Neural crest cell (in vitro differentiated cells): Measurements from ENCODE around the gene NMT2. TPM values are rescaled to one million over a fixed set of nuclear protein-coding genes. Genes with fewer than 3 reads are reported as not detected.

Source experiments
- DNase-seq: peaks from one replicate; pipeline ENCODE4 v3.0.0; 2021; ENCODE audit warnings: low read depth, mixed read lengths, low spot score
- H3K27ac Mint-ChIP-seq: one replicate; pipeline ENCODE4 v1.8.0; 2021; ENCODE audit warnings: mild to moderate bottlenecking, mixed read lengths; ENCODE audit not compliant: unreplicated experiment
- H3K27me3 Mint-ChIP-seq: 2 replicates; pipeline ENCODE4 v1.8.0; 2021; ENCODE audit warnings: low read depth, mild to moderate bottlenecking, mixed read lengths
- H3K36me3 Mint-ChIP-seq: 2 replicates; pipeline ENCODE4 v1.8.0; 2021; ENCODE audit warnings: low read depth, mild to moderate bottlenecking, mixed read lengths
- H3K4me1 Mint-ChIP-seq: 2 replicates; pipeline ENCODE4 v1.8.0; 2021; ENCODE audit warnings: mixed read lengths
- H3K4me3 Mint-ChIP-seq: one replicate; pipeline ENCODE4 v1.8.0; 2021; ENCODE audit warnings: mild to moderate bottlenecking, mixed read lengths
- H3K9me3 Mint-ChIP-seq: 2 replicates; pipeline ENCODE4 v1.8.0; 2021; ENCODE audit warnings: mixed read lengths
- total RNA-seq: library from RNA; stranded (reverse); gene quantifications from 2 replicates; pipeline ENCODE4 v1.2.1, GENCODE V29; 2021
- TF ChIP-seq, protein P1 (sequence below): fragments of 200-600 bp; sonication (generic); conservative IDR thresholded peaks from 2 replicates; pipeline ENCODE4 v1.5.0; 2021; ENCODE audit warnings: antibody characterized with exemption, mild to moderate bottlenecking

Gene NMT2
- total RNA-seq, 1 donor from 2014 or later = 24.4 TPM

DNA sequence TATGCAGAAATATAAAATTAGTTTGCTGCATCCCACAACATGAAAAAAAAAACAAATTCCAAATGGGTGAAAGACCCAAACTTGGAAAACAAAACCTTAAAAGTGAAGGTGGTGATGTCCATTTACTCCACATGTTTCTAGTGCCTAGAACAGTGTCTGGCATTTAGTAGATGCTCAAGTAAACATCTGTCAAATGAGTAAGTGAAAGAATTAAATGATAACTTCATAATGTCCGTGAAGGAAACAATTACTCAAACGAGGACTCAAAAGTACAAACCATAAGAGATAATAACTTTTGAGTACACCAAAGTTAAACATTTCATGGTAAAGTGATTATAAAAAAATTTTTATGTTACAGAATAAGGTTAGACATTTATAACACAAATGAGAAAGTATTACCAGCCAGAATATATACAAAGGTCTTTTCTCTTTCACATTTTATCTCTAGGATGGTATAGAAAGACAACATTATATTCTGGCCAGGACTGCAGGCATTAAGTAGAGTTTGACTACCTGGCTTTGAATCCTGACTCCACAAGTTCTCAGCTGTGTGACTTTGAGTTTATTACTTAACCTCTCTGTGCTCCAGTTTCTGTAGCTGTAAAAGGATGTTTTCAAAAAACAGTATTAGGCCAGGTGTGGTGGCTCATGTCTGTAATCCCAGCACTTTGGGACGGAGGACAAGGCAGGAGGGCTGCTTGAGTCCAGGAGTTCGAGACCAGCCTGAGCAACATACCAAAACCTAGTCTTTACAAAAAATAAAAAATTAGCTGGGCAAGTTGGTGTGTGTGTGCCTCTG, 20.7 kb downstream of the NMT2 start:
- no peak for DNase-seq
- peaks cover 15% of the 10 kb centered on the region for H3K4me1 Mint-ChIP-seq
- no peaks in the 10 kb centered on the region for H3K27me3 Mint-ChIP-seq
- H3K9me3 Mint-ChIP-seq = peaks cover 5% of the 10 kb centered on the region
- no peak overlapping the region for H3K27ac Mint-ChIP-seq
- peaks cover 3% of the 10 kb centered on the region for H3K36me3 Mint-ChIP-seq
- H3K4me3 Mint-ChIP-seq = no peak overlapping the region
- TF ChIP-seq, protein P1, sequence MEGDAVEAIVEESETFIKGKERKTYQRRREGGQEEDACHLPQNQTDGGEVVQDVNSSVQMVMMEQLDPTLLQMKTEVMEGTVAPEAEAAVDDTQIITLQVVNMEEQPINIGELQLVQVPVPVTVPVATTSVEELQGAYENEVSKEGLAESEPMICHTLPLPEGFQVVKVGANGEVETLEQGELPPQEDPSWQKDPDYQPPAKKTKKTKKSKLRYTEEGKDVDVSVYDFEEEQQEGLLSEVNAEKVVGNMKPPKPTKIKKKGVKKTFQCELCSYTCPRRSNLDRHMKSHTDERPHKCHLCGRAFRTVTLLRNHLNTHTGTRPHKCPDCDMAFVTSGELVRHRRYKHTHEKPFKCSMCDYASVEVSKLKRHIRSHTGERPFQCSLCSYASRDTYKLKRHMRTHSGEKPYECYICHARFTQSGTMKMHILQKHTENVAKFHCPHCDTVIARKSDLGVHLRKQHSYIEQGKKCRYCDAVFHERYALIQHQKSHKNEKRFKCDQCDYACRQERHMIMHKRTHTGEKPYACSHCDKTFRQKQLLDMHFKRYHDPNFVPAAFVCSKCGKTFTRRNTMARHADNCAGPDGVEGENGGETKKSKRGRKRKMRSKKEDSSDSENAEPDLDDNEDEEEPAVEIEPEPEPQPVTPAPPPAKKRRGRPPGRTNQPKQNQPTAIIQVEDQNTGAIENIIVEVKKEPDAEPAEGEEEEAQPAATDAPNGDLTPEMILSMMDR = no peak

DNA sequence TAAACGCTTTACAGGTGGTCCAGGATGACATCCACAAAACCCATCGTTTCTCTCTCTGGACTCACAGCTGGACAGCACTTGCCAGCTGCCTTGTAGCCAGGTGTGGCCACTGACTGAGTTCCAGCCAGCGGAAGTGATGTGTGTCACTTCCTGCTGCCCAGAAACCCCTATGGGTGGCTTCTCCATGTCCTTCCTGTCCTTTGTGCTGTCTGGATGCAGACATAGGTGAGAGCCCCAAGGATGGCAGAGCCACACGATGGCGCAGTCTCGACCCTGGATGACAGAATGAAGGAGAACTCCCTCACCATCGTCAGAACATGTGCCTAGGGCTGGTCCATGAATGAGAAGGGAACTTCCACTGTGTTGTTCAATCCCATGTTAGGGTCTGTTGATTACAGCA, 22.1 kb downstream of the NMT2 start:
- Mint-ChIP-seq H3K9me3 (peaks cover 5% of the 10 kb centered on the region), H3K27ac (no peak overlapping the region), H3K4me1 (peaks cover 10% of the 10 kb centered on the region), H3K27me3 (no peaks in the 10 kb centered on the region), H3K36me3 (peaks cover 3% of the 10 kb centered on the region), H3K4me3 (no peak overlapping the region)
- no peak for DNase-seq
- TF ChIP-seq, protein P1 = no peak

DNA sequence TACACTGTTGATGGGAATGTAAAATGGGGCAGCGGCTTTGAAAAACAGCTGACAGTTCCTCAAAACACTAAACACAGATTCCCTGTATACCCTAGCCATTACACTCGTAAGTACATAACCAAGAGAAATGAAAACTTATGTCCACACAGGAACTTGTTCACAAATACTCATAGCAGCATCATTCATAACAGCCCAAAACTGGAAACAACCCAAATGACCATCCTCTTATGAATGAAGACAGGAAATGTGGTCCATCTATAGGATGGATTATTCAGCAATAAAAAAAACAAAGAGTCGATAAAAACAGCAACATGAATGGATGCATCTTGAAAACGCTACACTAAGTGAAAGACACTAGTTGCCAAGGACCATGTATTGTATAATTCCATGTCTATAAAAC, 23.7 kb downstream of the NMT2 start:
- Mint-ChIP-seq H3K36me3 (peaks cover under 1% of the 10 kb centered on the region), H3K9me3 (peaks cover 1% of the 10 kb centered on the region), H3K4me1 (peaks cover 13% of the 10 kb centered on the region), H3K27ac (no peak overlapping the region), H3K27me3 (no peaks in the 10 kb centered on the region), H3K4me3 (no peak overlapping the region)
- DNase-seq = no peak
- TF ChIP-seq, protein P1 = no peak

DNA sequence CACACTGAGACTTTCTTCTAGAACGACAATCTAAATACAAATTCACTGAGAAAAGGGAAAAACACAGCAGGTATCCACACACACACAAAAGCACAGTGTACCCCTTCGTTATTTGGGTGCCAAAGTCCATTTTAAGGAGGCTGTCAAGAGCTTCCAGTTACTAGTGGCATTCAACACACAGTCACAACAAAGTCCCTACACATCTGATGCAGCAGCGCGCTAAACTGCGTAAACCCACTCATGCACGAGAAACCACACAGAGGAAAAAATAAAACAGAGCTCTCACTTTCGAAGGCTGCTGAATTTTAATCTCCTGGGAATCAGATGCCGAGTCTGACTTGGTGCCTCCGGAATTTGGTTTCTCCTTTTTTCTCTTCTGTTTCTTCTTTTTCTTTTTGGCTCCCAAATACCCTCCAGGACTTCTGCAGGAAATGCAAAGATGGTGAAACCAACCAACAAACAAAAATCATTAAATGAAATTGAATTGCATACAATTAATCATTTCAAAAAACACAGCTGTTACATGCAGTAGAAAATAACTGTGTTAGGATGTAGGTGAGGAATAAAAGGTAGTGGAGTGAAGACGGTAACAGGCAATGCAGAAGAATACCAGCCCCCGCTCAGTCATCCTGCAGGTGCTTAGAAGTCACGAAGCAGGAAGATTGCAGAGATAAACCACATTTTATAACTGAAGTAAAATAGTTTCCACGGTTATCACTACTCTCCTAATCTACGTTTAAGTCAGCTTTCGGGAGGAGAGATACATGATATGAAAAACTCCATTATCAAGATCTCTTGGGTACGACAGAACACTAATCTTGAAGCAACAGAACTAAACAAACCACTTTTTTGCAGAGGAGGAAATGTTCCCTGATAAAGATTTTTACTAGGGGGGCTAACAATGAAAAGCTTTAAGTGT, 27.1 kb downstream of the NMT2 start:
- no peaks in the 10 kb centered on the region for H3K9me3 Mint-ChIP-seq
- H3K36me3 Mint-ChIP-seq = peaks cover 8% of the 10 kb centered on the region
- no peaks in the 10 kb centered on the region for H3K27me3 Mint-ChIP-seq
- H3K27ac Mint-ChIP-seq = peak overlapping the region; percentile 72
- peaks cover 13% of the 10 kb centered on the region for H3K4me1 Mint-ChIP-seq
- no peak for DNase-seq
- TF ChIP-seq, protein P1 = no peak
- no peak overlapping the region for H3K4me3 Mint-ChIP-seq

DNA sequence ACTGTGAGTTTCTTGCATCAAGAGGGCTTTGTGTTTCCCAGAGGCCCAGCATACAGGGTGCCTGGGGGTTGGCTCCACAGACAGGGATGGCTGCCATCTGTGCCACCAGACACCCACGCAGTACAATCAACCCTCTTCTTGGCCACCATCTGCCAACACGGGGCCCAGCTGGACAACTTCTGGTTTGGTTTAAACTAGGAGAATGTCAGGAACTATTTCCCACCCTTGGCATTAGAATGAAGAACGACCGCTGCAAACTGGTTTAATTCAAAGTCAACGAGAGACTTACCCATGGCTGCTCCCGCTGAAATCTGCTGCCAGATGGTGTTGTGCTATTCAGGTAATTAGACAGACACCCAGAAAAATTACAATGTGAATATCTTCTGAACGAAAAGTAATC, 27.8 kb downstream of the NMT2 start:
- DNase-seq = no peak
- no peaks in the 10 kb centered on the region for H3K9me3 Mint-ChIP-seq
- H3K27ac Mint-ChIP-seq = peak overlapping the region; percentile 72
- TF ChIP-seq, protein P1 = no peak
- no peak overlapping the region for H3K4me3 Mint-ChIP-seq
- peaks cover 8% of the 10 kb centered on the region for H3K36me3 Mint-ChIP-seq
- H3K27me3 Mint-ChIP-seq = no peaks in the 10 kb centered on the region
- peaks cover 13% of the 10 kb centered on the region for H3K4me1 Mint-ChIP-seq
